Astrocyte (in vitro differentiated cells and primary cell): ENCODE data around the gene EIF2B5.

Experiments
- EZH2 ChIP-seq: IDR thresholded peaks from 2 replicates; pipeline ENCODE4 v1.6.1; 2012; ENCODE audit warnings: mild to moderate bottlenecking, low read length, inconsistent platforms; ENCODE audit not compliant: insufficient read depth
- TF ChIP-seq, protein P1 (sequence below): IDR thresholded peaks from 2 replicates; pipeline ENCODE4 v1.5.1; 2011; ENCODE audit warnings: low read depth, mild to moderate bottlenecking, inconsistent platforms, low read length, moderate library complexity; ENCODE audit not compliant: insufficient read depth

DNA sequence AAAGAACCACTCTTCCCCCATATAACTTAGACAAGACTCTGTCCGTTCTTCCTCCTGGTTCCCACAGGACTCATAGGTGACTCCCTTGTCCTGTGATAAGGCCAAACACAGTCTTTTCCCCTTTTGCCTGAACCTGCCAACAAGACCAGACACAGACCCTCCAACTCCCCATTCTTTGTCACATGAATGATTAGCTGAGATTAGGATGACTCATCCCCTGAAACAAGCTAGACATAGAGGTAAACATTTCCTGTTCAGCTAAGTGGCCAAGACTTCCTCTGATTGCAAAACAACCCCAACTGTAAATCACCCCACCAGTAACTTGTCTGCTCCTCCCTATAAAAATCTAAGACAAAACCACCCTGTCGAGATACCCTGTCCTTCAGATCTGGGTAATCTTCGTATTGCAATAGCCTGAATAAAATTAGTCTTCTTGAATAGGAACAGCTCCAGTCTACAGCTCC is 49.7 kb upstream of the EIF2B5 start:
- TF ChIP-seq, protein P1, sequence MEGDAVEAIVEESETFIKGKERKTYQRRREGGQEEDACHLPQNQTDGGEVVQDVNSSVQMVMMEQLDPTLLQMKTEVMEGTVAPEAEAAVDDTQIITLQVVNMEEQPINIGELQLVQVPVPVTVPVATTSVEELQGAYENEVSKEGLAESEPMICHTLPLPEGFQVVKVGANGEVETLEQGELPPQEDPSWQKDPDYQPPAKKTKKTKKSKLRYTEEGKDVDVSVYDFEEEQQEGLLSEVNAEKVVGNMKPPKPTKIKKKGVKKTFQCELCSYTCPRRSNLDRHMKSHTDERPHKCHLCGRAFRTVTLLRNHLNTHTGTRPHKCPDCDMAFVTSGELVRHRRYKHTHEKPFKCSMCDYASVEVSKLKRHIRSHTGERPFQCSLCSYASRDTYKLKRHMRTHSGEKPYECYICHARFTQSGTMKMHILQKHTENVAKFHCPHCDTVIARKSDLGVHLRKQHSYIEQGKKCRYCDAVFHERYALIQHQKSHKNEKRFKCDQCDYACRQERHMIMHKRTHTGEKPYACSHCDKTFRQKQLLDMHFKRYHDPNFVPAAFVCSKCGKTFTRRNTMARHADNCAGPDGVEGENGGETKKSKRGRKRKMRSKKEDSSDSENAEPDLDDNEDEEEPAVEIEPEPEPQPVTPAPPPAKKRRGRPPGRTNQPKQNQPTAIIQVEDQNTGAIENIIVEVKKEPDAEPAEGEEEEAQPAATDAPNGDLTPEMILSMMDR: no peak
- no peak for TF ChIP-seq EZH2
